NCI-H146 treated with DMSO at 0.1 percent for 48 hours (cell line): ENCODE results near the gene MAP2K7.
A peak's percentile ranks its signal among the peaks of the same experiment; 100 is the strongest.

ENCODE experiments used
- DNase-seq: peaks from one replicate; lab custom pipeline; 2025; ENCODE audit not compliant: unreplicated experiment; lab: John Stamatoyannopoulos, UW

The MAP2K7 gene

DNA sequence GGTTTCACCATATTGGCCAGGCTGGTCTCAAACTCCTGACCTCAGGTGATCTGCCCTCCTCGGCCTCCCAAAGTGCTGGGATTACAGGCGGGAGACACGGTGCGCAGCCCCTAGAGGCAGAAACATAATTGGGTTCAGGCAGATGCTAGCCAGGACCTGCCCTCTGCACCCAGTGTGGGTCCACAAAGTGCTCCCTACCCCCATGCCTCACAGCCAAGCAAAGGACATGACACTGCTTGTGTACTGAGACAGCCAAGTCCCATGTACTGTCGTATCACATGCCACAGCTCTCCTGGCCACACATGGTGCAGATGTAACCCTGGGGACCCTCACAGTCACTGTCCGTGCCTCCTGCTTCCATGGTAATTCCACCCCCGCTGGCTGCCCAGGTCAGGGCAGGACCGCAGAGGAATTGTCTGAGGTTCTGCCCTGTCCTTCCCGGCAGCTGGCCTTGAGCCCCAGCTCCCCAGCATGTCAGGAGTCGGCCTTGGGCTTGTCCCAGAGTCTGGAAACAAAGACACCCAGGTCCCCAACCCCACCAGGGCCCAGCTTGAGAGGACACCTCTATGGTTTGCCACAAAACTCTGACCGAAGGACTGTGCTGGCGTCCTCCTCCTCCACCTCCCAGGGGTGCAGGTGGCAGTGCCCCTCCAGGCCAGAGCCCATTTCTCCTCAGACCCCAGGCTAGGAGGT is 37.1 kb upstream of the MAP2K7 start:
- DNase-seq, result no peak

DNA sequence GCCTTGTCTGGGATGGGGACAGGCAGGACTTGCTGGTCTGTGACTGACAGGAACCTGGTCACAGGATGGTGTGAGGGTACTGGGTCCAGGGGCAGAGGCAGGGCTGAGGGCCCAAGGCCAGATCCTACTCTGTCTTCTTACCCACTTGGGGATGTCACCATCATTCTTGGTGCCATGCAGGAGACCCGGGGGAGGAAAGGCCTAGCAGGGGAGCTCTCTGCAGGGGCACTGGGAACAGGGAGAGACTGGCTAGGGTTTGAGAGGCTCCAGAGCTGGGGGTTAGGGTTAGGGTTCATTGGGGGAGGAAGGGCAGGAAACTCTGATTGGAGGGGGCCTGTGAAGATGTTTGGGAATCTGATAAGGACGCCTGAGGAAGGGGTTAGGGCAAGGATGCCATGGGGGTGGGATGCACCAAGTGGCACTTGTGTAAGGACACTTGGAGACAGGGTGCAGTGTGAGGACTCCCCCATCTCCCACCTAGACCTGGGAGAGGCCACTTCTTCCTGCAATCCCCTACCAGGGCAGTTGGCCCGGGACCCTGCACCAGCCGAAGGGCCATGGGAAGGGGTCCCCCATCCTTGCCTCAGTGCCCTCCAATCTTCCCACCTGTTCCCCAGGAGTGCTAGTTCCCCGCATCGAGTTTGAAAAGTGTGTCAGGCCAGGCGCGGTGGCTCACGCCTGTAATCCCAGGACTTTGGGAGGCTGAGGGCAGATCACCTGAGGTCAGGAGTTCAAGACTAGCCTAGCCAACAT is 36.4 kb upstream of the MAP2K7 start:
- no peak for DNase-seq

DNA sequence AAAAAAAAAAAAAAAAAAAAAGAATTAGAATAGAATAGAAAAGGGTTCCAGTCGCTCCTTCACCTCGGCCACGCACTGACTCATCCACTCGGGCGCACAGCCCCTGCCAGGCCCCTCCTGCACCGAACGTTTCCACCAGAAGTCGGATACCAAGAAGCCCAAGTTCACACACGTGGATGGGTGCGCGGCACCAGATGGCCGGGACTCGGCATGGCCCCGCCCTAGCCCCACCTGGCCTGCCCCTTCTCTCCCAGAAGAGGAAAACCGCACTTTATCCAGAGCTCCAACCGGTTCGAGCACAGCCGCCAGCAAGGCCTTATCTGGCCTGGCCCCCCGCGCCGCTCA is 35.4 kb upstream of the MAP2K7 start:
- no peak for DNase-seq

DNA sequence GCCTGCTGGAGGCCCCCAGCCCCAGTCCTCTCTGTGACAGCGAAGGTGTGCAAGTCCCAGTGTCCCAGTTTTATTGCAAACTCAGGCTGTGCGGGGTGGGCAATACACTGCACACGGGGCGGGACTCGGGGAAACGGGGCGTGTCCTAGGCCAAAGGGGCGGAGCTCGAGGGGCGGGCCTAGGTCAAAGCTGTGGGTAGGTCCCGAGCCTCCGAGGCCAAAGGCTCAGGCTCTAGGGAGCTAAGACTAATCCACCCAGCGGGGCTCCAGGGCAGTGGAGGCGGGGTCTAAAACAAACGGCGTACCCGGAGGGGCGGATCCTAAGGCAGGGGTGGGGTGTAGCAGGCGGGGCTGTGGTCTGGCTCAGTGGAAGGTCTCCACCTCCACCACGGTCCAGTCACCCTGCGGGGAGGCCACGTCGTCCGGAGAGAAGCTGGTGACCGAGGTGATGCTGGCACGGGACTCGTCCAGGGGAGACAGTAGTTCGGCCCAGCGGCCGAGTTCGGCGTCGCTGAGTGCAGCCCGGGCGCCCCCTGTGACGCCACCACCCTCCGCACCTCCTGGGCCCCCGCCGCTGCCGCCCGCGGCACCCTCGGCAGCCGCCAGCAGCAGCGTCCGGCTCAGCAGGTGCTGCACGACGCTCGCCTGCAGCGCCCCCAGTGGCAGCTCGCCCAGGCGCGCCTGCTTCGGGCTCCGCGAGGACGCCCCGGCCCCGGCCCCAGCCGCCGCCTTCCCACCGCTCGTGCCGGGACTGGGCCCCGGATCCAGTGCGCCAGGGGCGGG is 34.8 kb upstream of the MAP2K7 start:
- DNase-seq, result no peak

DNA sequence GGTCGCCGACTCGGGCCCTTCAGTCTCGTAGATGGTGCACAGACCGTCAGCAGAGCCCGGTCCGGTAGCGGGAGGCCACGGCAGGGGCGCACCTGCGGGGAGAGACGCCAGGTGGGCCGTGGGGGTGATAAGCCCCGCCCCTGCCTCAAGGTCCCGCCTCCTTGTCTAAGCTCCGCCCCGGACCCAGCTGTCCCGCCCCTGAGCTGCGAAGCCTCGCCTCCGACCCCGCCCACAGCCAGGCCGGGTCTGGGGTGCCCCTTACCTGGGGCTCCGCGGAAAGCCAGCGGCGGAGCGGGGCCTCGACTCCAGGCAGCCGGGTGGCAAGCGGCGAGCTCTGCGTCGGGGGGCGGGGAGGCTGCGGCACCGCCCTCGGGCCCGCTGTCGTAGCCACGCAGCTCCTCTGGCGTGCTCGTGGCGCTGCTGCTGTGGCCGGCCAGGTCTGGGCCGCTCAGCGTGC is 34.2 kb upstream of the MAP2K7 start:
- no peak for DNase-seq

DNA sequence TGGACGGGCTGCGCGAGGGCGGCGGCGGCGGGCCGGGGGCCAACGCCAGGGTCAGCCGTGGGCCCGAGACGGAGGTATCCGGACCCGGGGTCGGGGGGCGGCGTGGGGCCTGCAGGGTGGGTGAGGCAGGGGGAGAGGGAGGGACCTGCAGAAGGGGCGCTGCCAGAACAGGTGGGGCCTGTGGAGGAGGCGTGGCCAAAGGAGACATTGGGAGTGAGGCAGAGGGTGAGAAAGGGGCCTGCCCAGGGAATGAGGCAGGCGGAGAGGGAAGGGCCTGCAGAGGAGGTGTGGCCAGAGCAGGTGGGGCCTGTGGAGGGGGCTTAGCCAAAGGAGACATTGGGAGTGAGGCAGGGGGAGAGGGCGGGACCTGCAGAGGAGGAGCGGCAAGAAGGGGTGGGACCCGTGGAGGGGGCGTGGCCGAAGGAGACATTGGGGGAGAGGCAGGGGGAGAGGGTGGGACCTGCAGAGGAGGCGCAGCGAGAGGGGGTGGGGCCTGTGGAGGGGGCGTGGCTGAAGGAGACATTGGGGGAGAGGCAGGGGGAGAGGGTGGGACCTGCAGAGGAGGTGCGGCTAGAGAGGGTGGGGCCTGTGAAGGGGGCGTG is 33.7 kb upstream of the MAP2K7 start:
- no peak for DNase-seq

DNA sequence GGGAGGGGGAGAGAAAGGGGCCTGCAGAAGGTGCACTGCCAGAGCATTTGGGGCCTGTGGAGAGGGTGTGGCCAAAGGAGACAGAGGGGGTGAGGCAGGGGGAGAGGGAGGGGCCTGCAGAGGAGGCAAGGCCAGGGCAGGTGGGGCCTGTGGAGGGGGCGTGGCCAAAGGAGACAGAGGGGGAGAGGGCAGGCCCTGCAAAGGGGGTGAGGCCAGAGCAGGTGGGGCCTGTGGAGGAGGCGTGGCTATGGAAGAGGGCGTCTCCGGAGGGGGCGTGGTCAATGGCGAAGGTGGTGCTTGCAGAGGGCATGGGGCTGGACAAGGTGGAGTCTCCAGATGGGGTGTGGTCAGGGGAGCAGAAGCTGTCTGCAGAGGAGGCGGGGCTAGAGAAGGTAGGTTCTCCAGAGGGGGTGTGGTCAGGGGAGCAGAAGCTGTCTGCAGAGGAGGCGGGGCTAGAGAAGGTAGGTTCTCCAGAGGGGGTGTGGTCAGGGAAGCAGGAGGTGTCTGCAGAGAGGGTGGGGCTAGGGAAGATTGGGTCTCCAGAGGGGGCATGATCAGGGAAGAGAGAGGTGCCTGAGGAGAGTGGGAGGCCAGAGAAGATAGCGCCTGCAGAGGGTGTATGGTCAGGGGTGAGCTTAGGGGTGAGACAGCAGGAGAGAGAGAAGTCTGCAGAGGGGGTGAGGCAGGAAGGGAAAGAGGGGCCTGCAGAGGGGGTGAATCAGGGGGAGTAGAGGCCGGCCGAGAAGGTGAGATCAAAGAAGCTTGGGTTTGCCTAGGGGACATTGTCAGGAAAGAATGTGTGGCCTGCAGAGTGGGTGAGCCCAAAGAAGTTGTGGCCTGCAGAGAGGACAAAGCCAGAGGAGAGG is 32.9 kb upstream of the MAP2K7 start:
- no peak for DNase-seq

DNA sequence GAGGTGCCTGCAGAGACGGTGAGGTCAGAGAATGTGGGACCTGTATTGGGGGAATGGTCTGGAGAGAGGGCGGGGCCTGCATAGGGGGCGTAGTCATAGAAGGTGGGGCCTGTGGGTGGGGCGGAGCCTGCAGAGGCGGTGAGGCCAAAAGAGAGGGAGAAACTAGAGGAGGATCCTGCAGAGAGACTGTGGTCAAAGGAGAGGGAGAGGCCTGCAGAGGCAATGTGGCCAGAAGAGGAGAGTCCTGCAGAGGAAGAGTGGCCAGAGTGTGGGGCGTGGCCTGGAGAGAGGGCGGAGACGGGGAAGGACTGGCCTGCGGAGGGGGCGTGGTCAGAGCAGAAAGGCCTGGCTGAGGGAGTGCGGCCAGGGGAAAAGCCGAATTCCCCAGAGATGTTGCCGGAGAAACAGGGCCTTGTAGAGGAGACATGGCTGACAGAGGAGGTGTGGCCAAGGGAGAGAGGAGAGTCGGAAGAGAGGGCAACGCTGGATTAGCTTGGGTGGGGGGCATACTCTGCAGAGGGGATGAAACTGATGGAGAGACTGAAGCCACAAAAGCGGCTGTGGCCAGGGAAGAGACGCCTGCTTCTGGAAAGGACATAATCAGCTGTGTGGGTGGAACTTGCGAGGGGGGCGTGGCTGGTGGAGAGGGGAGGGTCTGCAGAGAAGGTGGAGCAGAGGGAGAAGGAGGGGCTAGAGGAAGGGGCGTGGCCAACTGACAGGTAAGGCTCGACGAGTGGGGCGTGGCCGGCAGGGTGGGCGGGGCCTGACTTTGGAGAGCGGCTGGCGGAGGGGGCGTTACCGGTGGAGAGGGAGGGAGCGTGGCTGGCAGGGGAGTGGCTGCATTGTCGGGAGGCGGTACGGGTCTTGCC is 32.0 kb upstream of the MAP2K7 start:
- no peak for DNase-seq

DNA sequence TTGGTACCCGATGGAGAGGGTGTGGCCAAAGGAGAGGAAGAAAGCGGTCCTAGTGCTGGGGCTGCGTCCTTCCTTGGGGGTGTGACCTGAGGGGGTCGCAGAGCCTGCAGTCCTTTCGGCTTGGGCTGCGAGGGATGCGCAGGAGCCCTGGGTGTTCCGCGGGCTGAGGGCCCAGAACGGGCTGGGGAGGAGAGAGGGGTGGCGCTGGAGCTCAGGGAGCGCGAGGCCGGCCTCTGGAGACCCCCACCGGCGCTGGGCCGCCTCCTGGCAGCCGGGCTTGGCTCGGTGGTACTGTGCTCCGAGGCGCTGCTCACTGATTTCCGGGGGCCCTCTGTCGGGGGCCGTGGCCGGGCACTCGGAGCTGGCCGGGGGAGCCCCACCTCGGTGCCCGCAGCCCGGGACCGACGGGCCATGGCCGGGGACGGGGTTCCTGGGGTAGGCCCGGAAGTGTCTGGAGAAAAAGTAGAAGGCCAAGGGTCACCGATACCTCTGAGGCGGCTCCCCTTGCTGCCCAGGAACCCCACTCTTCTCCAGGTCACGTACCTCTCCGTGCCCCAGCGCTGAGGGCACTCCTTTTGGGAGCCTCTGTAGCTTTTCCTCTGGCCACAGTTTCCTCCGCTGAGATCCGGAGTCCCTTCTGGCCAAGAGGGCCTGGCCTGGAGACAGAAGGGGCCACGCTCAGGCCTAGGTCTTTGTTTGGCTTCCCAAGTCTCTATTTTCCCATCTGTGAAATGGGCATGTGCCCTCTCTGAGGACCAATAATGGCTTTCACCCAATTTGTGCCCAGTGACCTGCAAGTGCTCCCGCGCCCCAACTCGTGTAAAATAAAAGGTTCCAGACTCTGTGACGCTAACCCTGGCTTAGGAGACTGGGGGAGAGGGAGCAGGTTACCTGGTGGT is 31.1 kb upstream of the MAP2K7 start:
- no peak for DNase-seq

DNA sequence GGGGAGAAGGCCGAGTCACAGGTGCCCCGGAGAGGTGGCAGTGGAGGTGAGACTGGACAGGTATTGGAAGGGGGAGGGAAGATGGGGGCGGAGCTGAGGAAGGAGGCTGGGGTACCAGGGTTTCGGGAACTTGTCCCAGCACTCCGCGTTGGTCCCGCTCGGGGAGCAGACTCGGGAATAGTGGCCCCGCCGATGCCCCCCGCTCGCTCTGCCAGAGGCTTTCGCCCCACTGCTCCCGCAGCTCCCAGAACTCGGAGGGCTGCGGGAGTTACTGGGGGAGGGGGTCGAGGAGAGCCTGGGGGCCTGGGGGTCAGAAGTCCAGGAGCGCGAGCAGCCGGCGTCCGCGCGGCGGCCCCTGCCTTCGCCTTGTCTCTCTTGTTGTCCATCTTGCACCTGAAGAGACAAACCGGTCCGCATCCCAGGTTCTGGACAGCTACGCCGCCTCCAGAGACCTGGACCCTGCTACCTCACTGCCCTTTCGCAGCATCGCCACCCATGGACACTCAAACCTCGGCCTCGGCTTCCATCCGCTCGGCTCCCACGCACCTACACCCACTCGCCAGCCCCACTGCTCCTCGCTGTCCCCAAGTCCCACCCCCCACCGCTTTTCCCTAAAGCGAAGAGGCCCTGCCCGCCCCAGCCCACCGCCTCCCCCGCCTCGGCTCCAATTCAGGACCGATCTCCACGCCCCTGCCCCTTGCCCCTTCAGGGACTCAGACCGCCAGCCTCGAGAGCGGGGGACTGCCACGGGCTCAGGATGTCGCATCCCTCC is 30.2 kb upstream of the MAP2K7 start:
- no peak for DNase-seq

DNA sequence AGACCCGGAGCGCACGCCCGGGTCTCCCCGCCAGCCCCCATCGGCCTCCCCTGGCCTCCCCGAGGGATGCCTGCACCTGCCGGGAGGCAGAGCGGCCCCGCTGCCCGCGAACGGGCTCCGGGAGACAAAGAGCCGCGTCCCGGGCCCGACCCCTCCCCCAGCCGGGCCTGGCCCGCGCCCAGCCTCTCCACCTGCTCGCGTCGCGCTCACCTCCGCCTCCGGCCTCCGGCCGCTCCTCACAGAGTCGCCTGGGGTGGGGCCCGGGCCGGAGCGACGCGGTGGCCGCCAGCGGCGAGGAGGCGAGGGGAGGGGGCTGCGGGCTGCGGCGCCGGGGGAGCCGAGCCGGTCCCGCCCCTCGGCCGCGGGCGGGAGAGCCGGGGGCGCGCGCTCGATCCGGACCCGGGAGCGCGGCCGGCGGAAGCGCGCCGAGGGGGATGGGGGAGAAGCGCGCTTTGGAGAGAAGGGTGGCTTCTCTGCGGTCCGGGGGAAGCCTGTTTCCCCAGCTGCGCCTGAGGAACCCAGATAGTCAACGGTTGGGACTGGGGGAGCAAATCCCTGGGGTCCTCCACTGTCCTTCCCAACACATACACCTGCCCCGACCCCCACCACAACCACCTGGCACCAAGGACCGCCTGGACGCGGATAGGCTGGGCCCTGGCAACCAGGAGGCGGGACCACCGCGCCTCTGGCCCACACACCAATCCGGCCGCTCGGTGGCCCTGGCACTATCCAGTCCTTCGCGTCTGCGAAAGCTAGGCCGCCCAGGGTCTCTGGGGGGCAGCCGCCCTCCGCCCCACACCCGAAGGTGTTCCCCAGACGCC is 29.4 kb upstream of the MAP2K7 start, which contains the start of gene PRR36:
PRR36 (minus strand) TSS at position 315 of the 821 bp plus-strand sequence. CDS start 701 bp downstream, outside the sequence.
- DNase-seq, result peak; percentile 73

DNA sequence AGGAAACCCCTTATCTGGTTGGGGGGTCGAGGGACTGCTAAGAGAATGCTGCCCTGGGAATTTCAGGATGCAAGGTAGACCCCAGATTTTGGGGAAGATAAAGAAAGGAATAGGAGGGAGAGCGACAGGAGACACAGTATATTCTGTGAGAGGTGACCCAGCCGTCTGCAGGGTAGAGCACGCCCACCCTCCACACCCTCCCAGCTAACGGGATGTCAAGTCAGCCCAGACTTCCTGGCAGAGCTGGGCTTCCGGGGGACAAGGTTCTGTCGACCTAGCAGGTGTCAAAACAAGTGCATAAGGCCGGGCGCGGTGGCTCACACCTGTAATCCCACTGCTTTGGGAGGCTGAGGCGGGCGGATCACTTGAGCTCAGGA is 28.8 kb upstream of the MAP2K7 start:
- DNase-seq, result no peak

DNA sequence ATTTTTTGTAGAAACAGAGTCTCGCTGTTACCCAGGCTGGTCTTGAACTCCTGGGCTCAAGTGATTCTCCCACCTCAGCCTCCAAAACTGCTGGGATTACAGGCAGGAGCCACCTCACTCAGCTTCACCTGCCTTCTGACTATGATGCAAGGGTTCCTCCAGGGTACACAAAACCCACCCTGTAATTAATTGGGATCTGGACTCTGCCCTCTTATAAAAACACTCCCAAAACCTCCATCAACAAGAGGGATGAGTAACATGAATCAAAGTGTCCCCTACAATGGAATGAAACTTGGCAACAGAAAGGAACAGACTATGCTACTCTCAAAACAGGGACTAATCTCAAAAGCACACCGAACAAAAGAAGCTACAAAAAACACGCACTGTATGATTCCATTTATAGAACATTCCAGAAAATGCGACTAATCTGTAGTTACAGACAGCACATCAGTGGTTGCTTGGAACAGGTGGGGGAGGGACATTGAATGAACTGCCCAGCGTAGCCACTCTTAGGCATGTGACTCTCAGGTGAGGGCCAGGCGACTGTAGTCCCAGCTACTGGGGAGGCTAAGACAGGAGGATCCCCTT is 26.3 kb upstream of the MAP2K7 start:
- DNase-seq, result no peak

DNA sequence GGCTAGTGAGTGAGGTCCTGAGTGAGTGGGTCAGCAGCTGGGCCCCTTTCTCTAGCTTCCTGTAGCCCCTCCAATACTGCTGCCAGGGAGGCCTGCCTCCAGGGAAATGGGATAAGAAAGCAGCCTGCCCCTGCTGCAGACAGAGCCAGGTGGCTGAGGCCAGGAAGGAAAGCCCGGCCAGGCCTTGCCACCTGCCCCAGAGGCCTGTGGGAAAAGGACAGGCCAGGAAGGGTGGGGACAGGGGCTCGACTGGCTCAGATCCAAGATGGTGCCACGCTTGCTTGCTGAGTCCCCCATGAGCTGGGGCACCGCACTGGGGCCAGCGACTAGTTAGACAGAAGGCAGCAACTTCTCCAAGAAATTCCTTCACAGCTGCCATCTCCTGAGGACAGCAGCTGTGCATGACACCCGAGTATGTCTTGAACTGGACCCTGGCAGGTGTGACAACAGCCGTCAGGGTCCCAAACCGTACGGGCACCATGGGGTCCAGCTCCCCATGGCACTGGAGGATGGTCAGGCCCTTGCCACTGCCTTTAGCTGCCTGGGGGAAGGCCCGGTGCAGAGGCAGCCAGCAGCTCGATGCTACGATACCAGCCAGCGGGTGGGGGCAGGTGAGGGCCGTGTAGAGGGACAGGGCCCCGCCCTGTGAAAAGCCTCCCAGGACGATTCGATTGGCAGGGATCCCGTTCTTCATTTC is 24.4 kb upstream of the MAP2K7 start:
- DNase-seq, result no peak

DNA sequence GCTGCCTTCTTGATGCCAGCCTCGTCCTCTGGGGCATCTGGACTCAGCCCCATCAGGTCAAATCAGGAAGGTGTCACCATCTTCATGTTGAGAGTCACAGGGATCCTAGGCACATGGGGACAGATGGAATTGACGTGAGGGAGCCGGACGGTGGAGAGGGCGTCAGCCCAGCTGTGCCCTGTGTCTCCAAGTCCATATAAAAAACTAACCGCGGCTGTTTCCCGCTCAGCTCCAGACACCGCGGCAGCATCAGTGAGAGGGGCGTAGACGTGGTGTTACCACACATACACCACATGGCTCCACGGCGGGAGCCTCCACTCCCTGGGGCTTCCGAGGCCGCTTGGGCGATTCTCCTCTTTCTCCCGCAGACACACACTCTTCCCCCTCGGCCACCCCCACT is 23.8 kb upstream of the MAP2K7 start:
- DNase-seq, result no peak

DNA sequence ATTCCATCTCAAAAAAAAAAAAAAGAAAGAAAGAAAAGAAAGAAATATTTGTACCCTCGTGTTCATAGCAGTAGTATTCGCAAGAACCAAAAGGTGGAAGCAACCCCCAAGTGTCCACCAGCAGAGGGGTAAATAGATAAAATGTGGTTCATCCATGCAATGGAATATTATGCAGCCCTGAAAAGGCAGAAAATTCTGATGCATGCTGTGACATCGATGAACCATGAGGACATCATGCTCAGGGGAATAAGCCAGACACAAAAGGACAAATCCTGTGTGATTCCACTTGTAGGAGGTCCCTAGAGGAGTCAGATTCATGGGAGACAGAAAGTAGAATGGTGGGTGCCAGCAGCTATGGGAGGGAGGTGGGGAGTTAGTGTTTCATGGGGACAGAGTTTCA is 21.8 kb upstream of the MAP2K7 start:
- DNase-seq, result no peak
